K562 (cell line): ENCODE data around the gene CFAP70. TPM values are rescaled to one million over a fixed set of nuclear protein-coding genes. Genes with fewer than 3 reads are reported as not detected.

ENCODE experiments used
- CUX1 ChIP-seq: fragments of 200-800 bp; sonication (Bioruptor generic); IDR thresholded peaks from 2 replicates; pipeline ENCODE4 v1.6.1; 2016; ENCODE audit warnings: missing genetic modification characterization, missing compliant biosample characterization
- ELF2 ChIP-seq: fragments of 250-450 bp; sonication (Bioruptor Pico); IDR thresholded peaks from 2 replicates; pipeline ENCODE4 v1.5.0; 2021; ENCODE audit warnings: mild to moderate bottlenecking
- MBD1 ChIP-seq: fragments of 250-450 bp; sonication (Bioruptor Pico); IDR thresholded peaks from 2 replicates; pipeline ENCODE4 v1.8.0; 2022; ENCODE audit warnings: inconsistent platforms
- MXI1 ChIP-seq: IDR thresholded peaks from 2 replicates; pipeline ENCODE4 v1.6.1; 2011; ENCODE audit warnings: low read depth, mild to moderate bottlenecking, improper control_type of control experiment, low read length
- ZBTB17 ChIP-seq: fragments of 450-650 bp; formaldehyde crosslinking; IDR thresholded peaks from 2 replicates; pipeline ENCODE4 v1.4.0; 2020; ENCODE audit warnings: mild to moderate bottlenecking
- ZNF436 ChIP-seq: fragments of 250-450, 450-650 bp; sonication (Bioruptor Pico); formaldehyde crosslinking; IDR thresholded peaks from 2 replicates; pipeline ENCODE4 v1.7.0; 2020; ENCODE audit warnings: mild to moderate bottlenecking
- ZNF644 ChIP-seq: fragments of 200-800 bp; sonication (Bioruptor generic); IDR thresholded peaks from 2 replicates; pipeline ENCODE4 v1.6.1; 2016; ENCODE audit warnings: low read depth, missing genetic modification characterization, missing compliant biosample characterization
- polyA plus RNA-seq, 8 experiments: library from polyadenylated mRNA; depleted of rRNA in 4 of 8; stranded (reverse) in 5 of 8; unstranded in 3 of 8; fragments of >200 nt; fragmentation: Nextera tagmentation in 2 of 8; fragmentation: Illumina TruSeq in 1 of 8; extraction: Ambion mirVana in 2 of 8; extraction: Trizol in 1 of 8; gene quantifications; 2 replicates each; pipeline versions ENCODE4 v1.2.1 to v1.2.3, GENCODE V29; 2011 to 2014; ENCODE audit warnings: inconsistent platforms in 1 of 8, missing spikeins in 1 of 8
- total RNA-seq, 7 experiments: library from RNA; depleted of rRNA in 6 of 7; stranded (reverse); fragments of >200 nt in 6 of 7; fragmentation: Illumina TruSeq in 2 of 7; extraction: Trizol in 2 of 7; gene quantifications; 2 replicates each; pipeline versions ENCODE4 v1.2.1 to v1.2.3, GENCODE V29; 2011 to 2021; ENCODE audit warnings: low replicate concordance in 1 of 7
- TF ChIP-seq, protein P1 (sequence below): fragments of 250-450 bp; sonication (Bioruptor Pico); IDR thresholded peaks from 2 replicates; pipeline ENCODE4 v1.4.0; 2020; ENCODE audit warnings: mild to moderate bottlenecking, moderate library complexity
- TF ChIP-seq, protein P2 (sequence below): sonication (generic); formaldehyde crosslinking; IDR thresholded peaks from 2 replicates; pipeline ENCODE4 v1.8.1; 2023; ENCODE audit warnings: mild to moderate bottlenecking, missing genetic modification reagents
- TF ChIP-seq, protein P3 (sequence below): sonication (generic); formaldehyde crosslinking; IDR thresholded peaks from 2 replicates; pipeline ENCODE4 v1.8.0; 2022; ENCODE audit warnings: missing genetic modification reagents, mild to moderate bottlenecking, borderline replicate concordance

CFAP70 gene
- total and polyA plus RNA-seq, 9 of the 15 experiments (the other 6 are each of a cell fraction or from before 2014, with no cell fraction given): 0.27 to 1.6 (median 0.86) TPM

GRCh38 chr10:73252445-73253224, 106.0 kb downstream of the CFAP70 start, which contains the start of gene MRPS16 (continued):
- TF ChIP-seq, protein P1, sequence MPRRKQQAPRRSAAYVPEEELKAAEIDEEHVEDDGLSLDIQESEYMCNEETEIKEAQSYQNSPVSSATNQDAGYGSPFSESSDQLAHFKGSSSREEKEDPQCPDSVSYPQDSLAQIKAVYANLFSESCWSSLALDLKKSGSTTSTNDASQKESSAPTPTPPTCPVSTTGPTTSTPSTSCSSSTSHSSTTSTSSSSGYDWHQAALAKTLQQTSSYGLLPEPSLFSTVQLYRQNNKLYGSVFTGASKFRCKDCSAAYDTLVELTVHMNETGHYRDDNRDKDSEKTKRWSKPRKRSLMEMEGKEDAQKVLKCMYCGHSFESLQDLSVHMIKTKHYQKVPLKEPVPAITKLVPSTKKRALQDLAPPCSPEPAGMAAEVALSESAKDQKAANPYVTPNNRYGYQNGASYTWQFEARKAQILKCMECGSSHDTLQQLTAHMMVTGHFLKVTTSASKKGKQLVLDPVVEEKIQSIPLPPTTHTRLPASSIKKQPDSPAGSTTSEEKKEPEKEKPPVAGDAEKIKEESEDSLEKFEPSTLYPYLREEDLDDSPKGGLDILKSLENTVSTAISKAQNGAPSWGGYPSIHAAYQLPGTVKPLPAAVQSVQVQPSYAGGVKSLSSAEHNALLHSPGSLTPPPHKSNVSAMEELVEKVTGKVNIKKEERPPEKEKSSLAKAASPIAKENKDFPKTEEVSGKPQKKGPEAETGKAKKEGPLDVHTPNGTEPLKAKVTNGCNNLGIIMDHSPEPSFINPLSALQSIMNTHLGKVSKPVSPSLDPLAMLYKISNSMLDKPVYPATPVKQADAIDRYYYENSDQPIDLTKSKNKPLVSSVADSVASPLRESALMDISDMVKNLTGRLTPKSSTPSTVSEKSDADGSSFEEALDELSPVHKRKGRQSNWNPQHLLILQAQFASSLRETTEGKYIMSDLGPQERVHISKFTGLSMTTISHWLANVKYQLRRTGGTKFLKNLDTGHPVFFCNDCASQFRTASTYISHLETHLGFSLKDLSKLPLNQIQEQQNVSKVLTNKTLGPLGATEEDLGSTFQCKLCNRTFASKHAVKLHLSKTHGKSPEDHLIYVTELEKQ: 0 out of 2 replicates have a peak, but pooled peaks have one; percentile 51
- no peak for TF ChIP-seq CUX1 (CRISPR knock-in tag)
- TF ChIP-seq ZNF644 (tag): no peak; the same call in 1 of the 2 replicates
- TF ChIP-seq, protein P2, sequence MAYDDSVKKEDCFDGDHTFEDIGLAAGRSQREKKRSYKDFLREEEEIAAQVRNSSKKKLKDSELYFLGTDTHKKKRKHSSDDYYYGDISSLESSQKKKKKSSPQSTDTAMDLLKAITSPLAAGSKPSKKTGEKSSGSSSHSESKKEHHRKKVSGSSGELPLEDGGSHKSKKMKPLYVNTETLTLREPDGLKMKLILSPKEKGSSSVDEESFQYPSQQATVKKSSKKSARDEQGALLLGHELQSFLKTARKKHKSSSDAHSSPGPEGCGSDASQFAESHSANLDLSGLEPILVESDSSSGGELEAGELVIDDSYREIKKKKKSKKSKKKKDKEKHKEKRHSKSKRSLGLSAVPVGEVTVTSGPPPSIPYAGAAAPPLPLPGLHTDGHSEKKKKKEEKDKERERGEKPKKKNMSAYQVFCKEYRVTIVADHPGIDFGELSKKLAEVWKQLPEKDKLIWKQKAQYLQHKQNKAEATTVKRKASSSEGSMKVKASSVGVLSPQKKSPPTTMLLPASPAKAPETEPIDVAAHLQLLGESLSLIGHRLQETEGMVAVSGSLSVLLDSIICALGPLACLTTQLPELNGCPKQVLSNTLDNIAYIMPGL (CRISPR knock-in tag): 0 out of 2 replicates have a peak, but pooled peaks have one; percentile 76
- peak; percentile 28 for TF ChIP-seq ZBTB17
- TF ChIP-seq MBD1 (CRISPR knock-in tag): no peak
- peak; percentile 88 for TF ChIP-seq ELF2 (CRISPR knock-in tag)
- no peak for TF ChIP-seq ZNF436
- TF ChIP-seq, protein P3, sequence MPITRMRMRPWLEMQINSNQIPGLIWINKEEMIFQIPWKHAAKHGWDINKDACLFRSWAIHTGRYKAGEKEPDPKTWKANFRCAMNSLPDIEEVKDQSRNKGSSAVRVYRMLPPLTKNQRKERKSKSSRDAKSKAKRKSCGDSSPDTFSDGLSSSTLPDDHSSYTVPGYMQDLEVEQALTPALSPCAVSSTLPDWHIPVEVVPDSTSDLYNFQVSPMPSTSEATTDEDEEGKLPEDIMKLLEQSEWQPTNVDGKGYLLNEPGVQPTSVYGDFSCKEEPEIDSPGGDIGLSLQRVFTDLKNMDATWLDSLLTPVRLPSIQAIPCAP (CRISPR knock-in tag): no peak
- peak; percentile 87 for TF ChIP-seq MXI1
